ENCODE data around the gene ARHGEF1.
A peak's percentile ranks its signal among the peaks of the same experiment; 100 is the strongest.

Gene ARHGEF1

DNA sequence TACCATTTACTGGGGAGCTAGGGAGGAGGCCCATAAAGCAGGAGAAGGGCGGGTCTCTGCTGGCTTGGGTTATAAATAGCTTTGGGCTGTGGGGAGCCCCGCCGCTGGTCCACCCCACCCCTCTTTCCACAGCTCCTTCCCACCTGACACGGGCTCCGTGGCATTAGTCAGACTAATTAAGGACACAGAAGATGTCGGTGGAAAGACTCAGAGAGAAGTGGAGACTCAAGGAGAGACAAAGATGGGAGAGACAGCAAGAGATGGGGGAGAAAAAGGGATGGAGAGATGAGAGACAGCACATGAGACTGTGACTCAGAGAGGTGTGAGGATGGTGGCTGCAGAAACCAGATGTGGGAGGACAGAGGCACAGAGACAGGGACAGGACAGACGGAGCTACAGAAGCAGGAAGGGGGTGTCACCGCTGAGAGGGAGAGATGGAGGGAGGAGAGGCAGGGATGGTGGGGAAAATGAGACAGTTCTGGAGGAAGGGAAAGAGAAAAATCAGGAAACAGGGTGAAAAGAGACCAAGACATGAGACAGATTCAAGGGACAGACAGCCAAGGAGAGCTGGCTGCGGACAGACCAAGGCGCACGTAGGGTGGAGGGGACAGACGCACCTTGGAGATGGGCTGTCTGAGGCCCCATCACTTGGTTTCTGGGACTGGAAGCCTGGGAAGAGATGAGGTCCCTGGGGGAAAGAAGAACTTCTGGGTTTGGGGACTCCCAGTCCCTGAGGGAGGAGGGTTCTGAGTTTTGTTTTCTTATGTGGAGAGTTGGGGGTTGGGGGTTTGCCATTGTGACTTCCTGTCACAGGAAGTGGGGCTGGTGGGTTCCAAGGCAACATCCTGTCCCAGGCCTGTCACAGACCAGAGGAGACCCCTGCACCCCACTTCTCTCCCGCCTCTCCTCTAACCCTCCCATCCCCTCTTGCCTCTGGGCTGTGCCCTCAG, 4.1 kb downstream of the ARHGEF1 start:
- no peak for DNase-seq

GRCh38 chr19:41887711-41888382, 4.9 kb downstream of the ARHGEF1 start:
- DNase-seq = peak; percentile 44

- DNase-seq = no peak
Observed at GRCh38 chr19:41888926-41889325, 5.9 kb downstream of the ARHGEF1 start.

- no peak for DNase-seq
Observed at GRCh38 chr19:41889896-41890295, 6.9 kb downstream of the ARHGEF1 start.

- no peak for DNase-seq
Observed at GRCh38 chr19:41890936-41891335, 8.0 kb downstream of the ARHGEF1 start.

DNA sequence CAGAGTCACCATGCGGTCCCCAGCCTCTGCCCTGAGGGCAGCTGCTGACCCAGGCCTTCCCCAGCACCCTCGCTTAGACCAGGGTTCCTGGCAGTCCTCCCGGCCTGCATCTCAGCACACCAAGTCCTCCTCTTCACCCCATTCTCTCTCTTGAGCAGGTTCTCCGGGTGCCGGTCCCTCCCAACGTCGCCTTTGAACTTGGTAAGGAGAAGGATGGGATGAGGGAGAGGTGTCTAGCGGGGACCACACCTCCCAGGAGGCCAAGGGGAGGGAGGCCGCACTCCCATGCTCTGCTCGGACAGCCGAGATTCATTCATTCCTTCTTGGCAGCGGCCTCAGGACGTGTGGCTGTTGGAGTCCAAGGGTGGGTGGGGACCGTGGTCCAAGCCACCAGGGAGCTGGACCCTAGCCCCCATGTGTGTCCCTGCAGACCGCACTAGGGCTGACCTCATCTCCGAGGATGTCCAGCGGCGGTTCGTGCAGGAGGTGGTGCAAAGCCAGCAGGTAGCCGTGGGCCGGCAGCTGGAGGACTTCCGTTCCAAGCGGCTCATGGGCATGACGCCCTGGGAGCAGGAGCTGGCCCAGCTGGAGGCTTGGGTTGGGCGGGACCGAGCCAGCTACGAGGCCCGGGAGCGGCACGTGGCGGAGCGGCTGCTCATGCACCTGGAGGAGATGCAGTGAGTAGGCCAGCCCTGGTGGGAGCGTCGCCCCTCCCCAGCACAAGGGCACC, 9.4 kb downstream of the ARHGEF1 start:
- DNase-seq = no peak

GRCh38 chr19:41893899-41894298, 10.9 kb downstream of the ARHGEF1 start:
- peak; percentile 36 for DNase-seq

- DNase-seq = no peak
Observed at GRCh38 chr19:41894350-41894749, 11.4 kb downstream of the ARHGEF1 start.

- DNase-seq = no peak
Observed at GRCh38 chr19:41895745-41896580, 13.0 kb downstream of the ARHGEF1 start.

DNA sequence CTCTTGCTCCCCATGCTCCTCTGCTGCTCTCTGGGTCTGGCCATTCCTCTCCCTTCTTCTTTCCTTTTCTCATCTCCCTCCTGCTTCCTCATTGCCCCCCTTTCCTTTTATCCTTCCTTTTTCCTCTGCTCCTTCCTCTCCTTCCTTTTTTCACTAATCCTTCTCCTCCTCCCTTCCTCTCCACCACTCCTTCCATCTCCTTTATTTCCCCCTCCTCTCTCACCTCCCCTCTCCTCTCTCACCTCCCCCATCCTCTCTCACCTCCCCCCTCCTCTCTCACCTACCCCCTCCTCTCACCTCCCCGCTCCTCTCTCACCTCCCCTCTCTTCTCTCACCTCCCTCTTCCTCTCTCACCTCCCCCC, 13.6 kb downstream of the ARHGEF1 start:
- DNase-seq = no peak

DNA sequence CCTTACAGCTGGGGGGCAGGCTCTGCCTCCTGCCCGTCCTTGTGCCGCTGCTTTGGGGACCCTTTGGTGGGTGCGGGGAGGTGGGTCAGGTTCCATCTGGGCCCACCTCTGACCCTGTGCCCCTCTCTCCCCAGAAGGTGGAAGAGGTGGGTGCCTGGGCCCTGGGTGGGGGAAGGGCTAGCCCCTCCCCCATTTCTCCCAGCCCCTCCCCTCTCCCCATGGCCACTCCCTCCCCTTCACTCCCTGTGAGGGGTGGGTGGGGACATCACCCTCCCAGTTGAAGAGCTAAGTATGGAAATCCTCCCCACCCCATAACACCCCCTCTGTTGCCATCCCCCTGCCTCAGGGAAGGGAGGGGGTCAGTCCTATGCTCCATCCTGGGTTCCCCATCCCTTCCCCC, 14.2 kb downstream of the ARHGEF1 start:
- no peak for DNase-seq

DNA sequence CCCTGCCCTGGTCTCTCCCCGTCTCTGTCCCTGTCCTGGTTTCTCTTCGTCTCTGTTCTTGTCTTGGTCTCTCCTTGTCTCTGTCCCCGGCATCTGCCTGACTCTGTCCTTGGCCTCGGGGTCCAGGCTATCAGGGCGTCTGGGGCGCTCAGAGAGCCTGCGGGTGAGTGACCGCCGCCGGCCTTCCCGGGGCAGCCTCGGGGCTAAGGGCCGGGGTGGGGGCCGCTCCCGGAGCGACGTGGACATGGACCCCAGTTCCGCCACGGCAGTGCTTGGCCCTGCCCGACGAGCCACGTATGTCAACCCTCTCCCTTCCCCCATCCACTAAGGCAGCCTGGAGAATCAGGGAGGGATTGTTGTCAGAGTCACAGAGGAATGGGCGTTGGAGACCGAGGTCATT, 14.8 kb downstream of the ARHGEF1 start:
- no peak for DNase-seq

- DNase-seq = no peak
Observed at GRCh38 chr19:41898235-41898634, 15.3 kb downstream of the ARHGEF1 start.

GRCh38 chr19:41901707-41902360, 18.9 kb downstream of the ARHGEF1 start:
- no peak for DNase-seq

- no peak for DNase-seq
Observed at GRCh38 chr19:41902594-41902993, 19.6 kb downstream of the ARHGEF1 start.

DNA sequence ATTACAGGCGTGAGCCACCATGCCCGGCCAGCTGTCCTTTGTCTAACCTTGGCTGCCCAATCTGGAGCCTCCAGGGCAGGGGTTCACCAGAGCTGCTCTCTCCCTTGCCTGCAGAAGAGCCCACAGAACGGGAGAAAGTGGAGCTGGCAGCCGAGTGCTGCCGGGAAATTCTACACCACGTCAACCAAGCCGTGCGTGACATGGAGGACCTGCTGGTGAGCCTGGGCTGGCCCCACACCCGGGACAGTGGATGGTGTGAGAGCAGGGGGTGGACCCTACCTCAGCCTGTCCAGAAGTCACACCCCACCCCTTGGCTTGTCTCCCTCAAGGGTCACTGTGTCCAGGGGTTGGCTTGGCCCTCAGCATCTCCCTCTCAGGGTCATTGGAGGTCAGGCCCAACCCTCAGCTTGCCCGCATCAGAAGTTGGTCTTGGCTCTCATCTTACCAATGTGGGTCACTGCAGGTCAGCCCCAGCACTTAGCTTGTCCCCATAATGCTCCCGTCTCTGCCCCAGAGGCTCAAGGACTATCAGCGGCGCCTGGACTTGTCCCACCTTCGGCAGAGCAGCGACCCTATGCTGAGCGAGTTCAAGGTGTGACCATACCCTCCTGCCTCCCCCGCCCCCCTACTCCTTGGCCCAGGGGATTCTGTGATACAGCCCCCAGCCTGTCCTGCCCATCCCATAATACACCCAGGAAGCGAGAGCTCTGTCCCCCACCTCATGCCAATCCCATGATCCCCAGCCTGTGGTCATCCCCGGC, 20.4 kb downstream of the ARHGEF1 start:
- no peak for DNase-seq

DNA sequence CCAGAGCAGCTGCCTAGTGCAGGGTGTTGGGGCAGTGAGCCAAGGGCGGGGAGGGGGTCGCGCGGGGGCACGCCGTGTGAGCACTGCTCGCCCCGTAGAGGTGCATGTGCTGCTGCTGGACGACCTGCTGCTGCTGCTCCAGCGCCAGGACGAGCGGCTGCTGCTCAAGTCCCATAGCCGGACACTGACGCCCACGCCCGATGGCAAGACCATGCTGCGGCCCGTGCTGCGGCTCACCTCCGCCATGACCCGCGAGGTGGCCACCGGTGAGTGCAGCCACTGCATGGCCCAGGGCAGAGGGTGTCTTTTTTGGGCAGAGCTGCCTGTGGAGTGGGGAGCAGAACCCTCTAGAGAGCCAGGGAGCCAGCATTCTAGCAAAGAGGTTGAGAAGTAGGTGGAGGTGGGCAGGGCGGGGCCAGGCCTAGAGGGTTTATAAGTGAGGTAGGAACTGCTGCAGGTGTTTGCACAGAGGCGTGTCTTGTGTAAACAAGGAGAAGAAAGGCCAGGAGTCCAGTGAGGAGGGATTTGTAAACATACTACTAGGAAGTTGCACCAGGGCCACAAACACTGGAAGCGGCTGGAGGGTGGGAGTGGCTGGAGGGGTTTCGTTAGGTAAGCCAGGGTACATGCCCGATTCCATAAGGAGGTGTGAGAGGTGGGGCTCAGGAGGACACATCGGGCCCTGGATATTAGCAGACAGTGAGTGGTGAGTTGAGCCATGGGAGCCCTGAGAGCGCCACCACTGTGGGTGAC, 21.3 kb downstream of the ARHGEF1 start:
- no peak for DNase-seq

GRCh38 chr19:41905273-41906002, 22.5 kb downstream of the ARHGEF1 start:
- no peak for DNase-seq

- DNase-seq = no peak
Observed at GRCh38 chr19:41906271-41906670, 23.3 kb downstream of the ARHGEF1 start.
